Esophagus muscularis mucosa (tissue), 4 donors: Measurements from ENCODE around the gene KANK3. TPM values are rescaled to one million over a fixed set of nuclear protein-coding genes. Genes with fewer than 3 reads are reported as not detected.
"Not testable (repeated sequence)": the region's sequence is repeated elsewhere in the genome, so short reads cannot be mapped to it uniquely, and the experiment has no call there.

Experiments
- DNase-seq: peaks from one replicate; pipeline ENCODE4 v3.0.0-alpha.2; 2017; ENCODE audit errors: extremely low spot score
- H3K27ac ChIP-seq, 4 donors: fragments of 200-600 bp; sonication (generic); replicated peaks in 1 of 4; 1 replicate in 3 of 4; 2 replicates in 1 of 4; pipeline ENCODE4 v1.5.1; 2016 to 2019; ENCODE audit warnings: mild to moderate bottlenecking in 1 of 4
- H3K27me3 ChIP-seq, 4 donors: fragments of 200-600 bp; sonication (generic); one replicate each; pipeline versions ENCODE4 v1.5.1 to v1.6.0; 2016 to 2019
- H3K36me3 ChIP-seq, 4 donors: fragments of 200-600 bp; sonication (generic); one replicate each; pipeline ENCODE4 v1.5.1; 2016 to 2019
- H3K4me1 ChIP-seq, 4 donors: fragments of 200-600 bp; sonication (generic); one replicate each; pipeline ENCODE4 v1.5.1; 2016 to 2019
- H3K4me3 ChIP-seq, 4 donors: fragments of 200-600 bp; sonication (generic); 1 replicate in 2 of 4; 2 replicates in 2 of 4; pipeline ENCODE4 v1.5.1; 2016 to 2019; ENCODE audit warnings: mild to moderate bottlenecking in 4 of 4, moderate library complexity in 1 of 4
- H3K9me3 ChIP-seq, 4 donors: fragments of 200-600 bp; sonication (generic); 1 replicate in 3 of 4; 2 replicates in 1 of 4; pipeline ENCODE4 v1.5.1; 2016 to 2019
- EP300 ChIP-seq: sonication (generic); formaldehyde crosslinking; IDR thresholded peaks from one replicate; pipeline ENCODE4 v1.6.1; 2017; ENCODE audit warnings: antibody characterized with exemption
- POLR2A ChIP-seq: fragments of 450-650 bp; IDR thresholded peaks from one replicate; pipeline ENCODE4 v1.6.1; 2017; ENCODE audit warnings: antibody characterized with exemption, moderate library complexity, mild to moderate bottlenecking, low read depth
- POLR2AphosphoS5 ChIP-seq, 2 donors: sonication (generic); formaldehyde crosslinking; IDR thresholded peaks; one replicate each; pipeline ENCODE4 v1.6.1; 2017; ENCODE audit warnings: antibody characterized with exemption in 2 of 2
- WGBS: methylation state at CpG from one replicate; pipeline ENCODE4 v1.1.5; 2018; 5-methylcytosine and 5-hydroxymethylcytosine counted together
- intact Hi-C: fragments of 100-400 bp; cut with DNase I; formaldehyde crosslinking; loops from one replicate; pipeline ENCODE4 v1.15.1; 2023
- total RNA-seq, 4 donors: library from RNA; depleted of rRNA; stranded (reverse); fragments of >200 nt; gene quantifications; one replicate each; pipeline versions ENCODE4 v1.1.0 to v1.2.1, GENCODE V29; 2016
- TF ChIP-seq, protein P1 (sequence below), 3 experiments: fragments of 200-600 bp in 2 of 3; fragments of 450-650 bp in 1 of 3; sonication (generic) in 2 of 3; IDR thresholded peaks; one replicate each; pipeline ENCODE4 v1.5.1; 2017 to 2019; ENCODE audit warnings: antibody characterized with exemption in 3 of 3, mild to moderate bottlenecking in 2 of 3, moderate library complexity in 1 of 3

KANK3 gene
- total RNA-seq, 4 donors from 2014 or later: 23.7 to 36.0 (median 30.0) TPM

DNA sequence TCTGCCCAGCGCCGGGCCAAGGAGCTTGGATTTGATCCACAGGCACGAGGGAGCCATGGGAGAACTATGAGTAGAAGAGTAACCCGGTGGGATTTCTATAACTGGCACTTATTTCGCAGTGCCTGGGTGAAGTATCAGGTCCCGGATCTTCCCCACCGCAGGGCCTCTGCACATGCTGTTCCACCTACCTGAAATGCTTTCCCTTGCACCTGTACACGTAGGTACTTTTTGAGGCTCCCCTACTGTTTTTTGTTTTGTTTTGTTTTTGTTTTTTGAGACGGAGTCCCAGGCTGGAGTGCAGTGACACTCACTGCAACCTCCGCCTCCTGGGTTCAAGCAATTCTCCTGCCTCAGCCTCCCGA is 402 bp upstream of the KANK3 start:
- Histone ChIP-seq H3K9me3 (no peaks in the 10 kb centered on the region), H3K4me3 (peak overlapping the region; percentile 59 to 73 (median 62)), H3K4me1 (peaks cover 18 to 37% (median 29%) of the 10 kb centered on the region in 4 donors), H3K36me3 (peaks cover 0 to 4% (median 0%) of the 10 kb centered on the region in 4 donors), H3K27ac (peak overlapping the region in 2 of 4 donors; percentile 73 to 85), H3K27me3 (peaks cover 0 to 64% (median 13%) of the 10 kb centered on the region in 4 donors)
- DNase-seq: no peak
- 51% methylated on average over 9 of the region's 11 CpGs for WGBS
- TF ChIP-seq POLR2AphosphoS5 (IDR thresholded peaks at IDR 0.05) (no peak), EP300 (no peak), POLR2A (no peak)
- TF ChIP-seq, protein P1, sequence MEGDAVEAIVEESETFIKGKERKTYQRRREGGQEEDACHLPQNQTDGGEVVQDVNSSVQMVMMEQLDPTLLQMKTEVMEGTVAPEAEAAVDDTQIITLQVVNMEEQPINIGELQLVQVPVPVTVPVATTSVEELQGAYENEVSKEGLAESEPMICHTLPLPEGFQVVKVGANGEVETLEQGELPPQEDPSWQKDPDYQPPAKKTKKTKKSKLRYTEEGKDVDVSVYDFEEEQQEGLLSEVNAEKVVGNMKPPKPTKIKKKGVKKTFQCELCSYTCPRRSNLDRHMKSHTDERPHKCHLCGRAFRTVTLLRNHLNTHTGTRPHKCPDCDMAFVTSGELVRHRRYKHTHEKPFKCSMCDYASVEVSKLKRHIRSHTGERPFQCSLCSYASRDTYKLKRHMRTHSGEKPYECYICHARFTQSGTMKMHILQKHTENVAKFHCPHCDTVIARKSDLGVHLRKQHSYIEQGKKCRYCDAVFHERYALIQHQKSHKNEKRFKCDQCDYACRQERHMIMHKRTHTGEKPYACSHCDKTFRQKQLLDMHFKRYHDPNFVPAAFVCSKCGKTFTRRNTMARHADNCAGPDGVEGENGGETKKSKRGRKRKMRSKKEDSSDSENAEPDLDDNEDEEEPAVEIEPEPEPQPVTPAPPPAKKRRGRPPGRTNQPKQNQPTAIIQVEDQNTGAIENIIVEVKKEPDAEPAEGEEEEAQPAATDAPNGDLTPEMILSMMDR (IDR thresholded peaks at IDR 0.05): no peak
- intact Hi-C loops: no loop called here

DNA sequence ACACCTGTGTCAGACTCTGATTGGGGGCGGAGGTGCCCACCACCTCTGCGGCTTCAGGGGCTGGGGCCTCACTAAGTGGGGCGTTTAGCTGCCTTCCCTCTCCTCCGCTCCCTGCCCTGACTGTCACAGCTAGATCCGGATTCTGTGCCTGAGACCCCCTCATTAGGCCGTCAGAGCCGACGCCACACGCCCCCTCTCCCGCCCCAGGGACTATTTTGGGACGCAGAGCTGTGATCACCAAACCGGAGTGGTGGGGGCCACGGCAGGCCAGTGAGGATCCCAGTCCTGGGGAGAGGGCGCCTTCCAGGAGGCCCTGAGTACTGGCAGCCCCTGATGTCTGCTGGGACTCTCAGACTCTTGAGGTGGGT is 762 bp downstream of the KANK3 start:
- peak overlapping the region; percentile 73 to 86 (median 85) for H3K27ac ChIP-seq
- H3K4me3 ChIP-seq: peak overlapping the region; percentile 59 to 73 (median 62)
- WGBS: 45% methylated on average over 9 of the region's 14 CpGs
- H3K4me1 ChIP-seq: peaks cover 18 to 42% (median 33%) of the 10 kb centered on the region in 4 donors
- DNase-seq: no peak
- intact Hi-C loops: no loop called here
- H3K27me3 ChIP-seq: peaks cover 0 to 74% (median 13%) of the 10 kb centered on the region in 4 donors
- TF ChIP-seq, protein P1 (IDR thresholded peaks at IDR 0.05): no peak
- TF ChIP-seq POLR2AphosphoS5 (IDR thresholded peaks at IDR 0.05) (no peak), POLR2A (no peak), EP300 (no peak)
- H3K9me3 ChIP-seq: no peaks in the 10 kb centered on the region
- H3K36me3 ChIP-seq: peaks cover 0 to 4% (median 0%) of the 10 kb centered on the region in 4 donors

DNA sequence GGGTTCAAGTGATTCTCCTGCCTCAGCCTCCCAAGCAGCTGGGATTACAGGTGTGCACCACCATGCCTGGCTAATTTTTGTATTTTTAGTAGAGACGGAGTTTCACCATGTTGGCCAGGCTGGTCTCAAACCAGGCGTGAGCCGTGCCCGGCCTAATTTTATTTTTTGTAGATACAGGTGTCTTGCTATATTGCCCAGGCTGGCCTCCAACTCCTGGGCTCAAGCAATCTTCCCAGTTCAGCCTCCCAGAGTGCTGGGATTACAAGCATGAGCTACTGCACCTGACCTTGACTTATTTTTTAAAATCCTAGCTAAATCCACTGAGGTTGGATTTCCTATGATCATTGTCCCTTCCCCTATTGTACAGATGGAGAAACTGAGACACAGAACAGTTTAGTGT is 1.6 kb downstream of the KANK3 start:
- intact Hi-C loops: not testable (repeated sequence)

DNA sequence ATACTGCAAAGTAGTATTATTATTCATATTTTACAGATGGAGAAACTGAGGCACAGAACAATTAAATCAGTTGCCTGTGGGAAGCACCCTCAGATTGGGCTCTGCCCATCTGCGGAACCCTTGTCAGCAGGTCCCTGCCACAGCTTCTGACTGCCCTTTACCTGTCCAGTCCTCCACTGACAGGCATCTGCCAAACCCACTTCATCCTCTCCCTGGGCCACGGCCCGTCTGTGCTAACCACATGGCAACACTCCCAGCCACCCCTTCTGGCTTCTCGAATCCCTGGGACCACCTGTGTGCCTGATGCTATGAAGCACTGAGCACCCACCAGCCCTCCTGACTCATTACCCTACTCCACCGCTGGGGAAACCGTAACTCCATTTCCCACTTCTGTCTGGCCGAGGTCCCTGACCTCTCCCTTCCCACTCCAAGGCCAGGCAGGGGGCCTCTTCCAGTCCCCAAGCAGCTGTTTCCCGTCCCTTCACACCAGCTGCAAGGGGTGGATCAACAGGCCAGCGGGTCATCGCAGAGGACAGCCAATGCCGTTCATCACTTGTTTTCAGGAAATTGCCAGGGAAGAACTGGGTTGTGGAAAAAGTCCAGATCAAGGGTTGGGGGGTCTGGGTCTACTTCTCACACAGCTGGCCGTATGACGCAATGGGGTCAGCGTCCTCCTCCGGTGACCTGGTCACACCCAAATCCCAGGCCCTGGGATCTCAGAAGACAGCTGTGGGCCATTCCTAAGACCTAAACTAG is 2.5 kb downstream of the KANK3 start:
- H3K4me1 ChIP-seq: peaks cover 23 to 45% (median 37%) of the 10 kb centered on the region in 4 donors
- peak overlapping the region in 1 of 4 donors; percentile 25 for H3K4me3 ChIP-seq
- peak overlapping the region; percentile 1 to 86 (median 85) for H3K27ac ChIP-seq
- no peaks in the 10 kb centered on the region for H3K9me3 ChIP-seq
- DNase-seq: peak; percentile 95
- peaks cover 0 to 4% (median 0%) of the 10 kb centered on the region in 4 donors for H3K36me3 ChIP-seq
- peaks cover 0 to 81% (median 13%) of the 10 kb centered on the region in 4 donors for H3K27me3 ChIP-seq
- intact Hi-C loops: no loop called here
- TF ChIP-seq, protein P1 (IDR thresholded peaks at IDR 0.05): peak in 2 of 3 experiments; percentile 13 to 32
- TF ChIP-seq POLR2AphosphoS5 (IDR thresholded peaks at IDR 0.05) (peak; percentile 79 to 85), EP300 (peak; percentile 60), POLR2A (no peak)
- WGBS: 14% methylated on average over 15 of the region's 15 CpGs

More for the DNA sequence above, 1.6 kb downstream of the KANK3 start:
- peak overlapping the region; percentile 1 to 86 (median 85) for H3K27ac ChIP-seq
- H3K4me1 ChIP-seq: peaks cover 18 to 42% (median 34%) of the 10 kb centered on the region in 4 donors
- H3K4me3 ChIP-seq: peak overlapping the region in 3 of 4 donors; percentile 59 to 73 (median 61)
- not testable (repeated sequence) for H3K9me3 ChIP-seq, H3K36me3 ChIP-seq, DNase-seq
- peaks cover 0 to 79% (median 13%) of the 10 kb centered on the region in 4 donors for H3K27me3 ChIP-seq
- WGBS: 94% methylated on average over 4 of the region's 4 CpGs

DNA sequence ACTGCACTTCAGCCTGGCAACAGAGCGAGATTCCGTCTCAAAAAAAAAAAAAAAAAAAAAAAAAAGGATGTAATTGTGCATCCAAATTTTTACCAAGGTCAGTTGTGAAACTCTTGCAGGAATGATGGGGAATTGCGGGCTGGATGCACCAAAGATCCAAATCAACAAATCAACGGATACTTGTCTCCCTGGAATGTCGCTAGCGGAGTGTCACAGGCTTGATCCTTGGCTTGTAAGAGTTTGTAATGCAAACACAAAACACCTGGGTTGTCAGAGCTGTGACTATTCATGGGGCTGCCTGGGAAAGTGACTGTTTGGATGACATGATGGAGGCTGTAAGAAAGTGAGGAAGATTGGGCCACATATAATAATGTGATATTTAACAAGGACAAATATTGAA is 4.2 kb downstream of the KANK3 start:
- TF ChIP-seq POLR2AphosphoS5 (IDR thresholded peaks at IDR 0.05) (no peak), POLR2A (no peak), EP300 (no peak)
- TF ChIP-seq, protein P1 (IDR thresholded peaks at IDR 0.05): no peak
- intact Hi-C loops: no loop called here
- Histone ChIP-seq H3K36me3 (peaks cover 0 to 14% (median under 1%) of the 10 kb centered on the region in 4 donors), H3K27me3 (peaks cover 0 to 82% (median 24%) of the 10 kb centered on the region in 4 donors), H3K9me3 (no peaks in the 10 kb centered on the region), H3K27ac (peak overlapping the region in 1 of 4 donors; percentile 33), H3K4me3 (no peak overlapping the region), H3K4me1 (peaks cover 40 to 62% (median 48%) of the 10 kb centered on the region in 4 donors)
- no peak for DNase-seq
- 57% methylated on average over 6 of the region's 6 CpGs for WGBS
